ENCODE measurements around the gene PROSER2.

The PROSER2 gene, protein sequence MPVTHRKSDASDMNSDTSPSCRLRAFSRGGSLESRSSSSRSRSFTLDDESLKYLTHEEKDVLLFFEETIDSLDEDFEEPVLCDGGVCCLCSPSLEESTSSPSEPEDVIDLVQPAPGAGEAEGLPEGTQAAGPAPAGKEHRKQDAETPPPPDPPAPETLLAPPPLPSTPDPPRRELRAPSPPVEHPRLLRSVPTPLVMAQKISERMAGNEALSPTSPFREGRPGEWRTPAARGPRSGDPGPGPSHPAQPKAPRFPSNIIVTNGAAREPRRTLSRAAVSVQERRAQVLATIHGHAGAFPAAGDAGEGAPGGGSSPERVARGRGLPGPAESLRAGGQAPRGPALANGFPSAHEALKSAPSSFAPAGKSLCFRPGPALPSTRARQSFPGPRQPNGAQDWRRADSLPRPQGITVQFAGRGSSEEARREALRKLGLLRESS

DNA sequence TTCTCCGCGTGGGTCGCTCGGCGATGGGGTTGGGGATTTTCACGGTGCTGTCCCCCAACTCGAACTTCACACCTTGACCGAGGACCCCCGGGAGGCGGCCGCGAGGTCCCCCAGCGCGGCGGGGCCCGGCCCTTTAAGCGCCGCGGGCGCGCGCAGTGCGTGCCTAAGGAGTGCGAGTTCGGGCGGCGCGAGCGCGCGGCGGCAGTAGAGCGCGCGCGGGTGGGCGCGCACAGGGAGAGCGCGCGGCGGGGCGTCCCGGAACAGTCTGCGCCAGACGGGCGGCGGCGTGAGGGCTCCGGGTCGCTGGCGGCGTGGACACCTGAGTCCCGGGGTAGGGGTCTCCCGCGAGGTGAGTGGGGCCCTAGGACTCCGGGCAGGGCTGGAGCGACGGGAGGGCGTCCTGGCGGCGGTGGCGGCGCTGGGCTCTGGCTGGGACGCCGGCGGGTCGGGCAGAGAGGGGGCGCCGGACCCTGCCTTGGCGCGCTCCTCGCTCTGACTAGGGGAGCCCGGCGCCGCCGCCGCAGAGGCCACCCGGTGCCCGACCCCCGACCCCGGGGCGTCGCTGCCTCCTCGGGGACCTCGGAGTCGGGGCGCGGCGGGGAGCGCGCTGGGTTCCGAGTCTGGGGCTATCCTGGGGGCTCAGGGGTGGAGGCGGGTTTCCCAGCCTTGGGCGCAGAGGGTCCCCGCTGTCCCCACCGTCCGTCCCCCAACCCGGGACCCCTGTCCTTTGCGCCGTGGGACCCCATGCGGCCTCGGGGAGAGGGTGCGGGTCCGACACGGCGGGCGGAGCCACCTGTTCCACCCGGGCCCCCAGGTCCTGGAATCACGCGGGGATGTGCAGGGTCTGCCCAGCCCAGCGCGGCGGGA is at the start of gene PROSER2:
TSS of gene PROSER2 (plus strand) at position 235 of the 867 bp plus-strand sequence. CDS start 28,722 bp downstream, outside the sequence.
- peak; percentile 81 for DNase-seq (ENCODE audit: low read depth)

DNA sequence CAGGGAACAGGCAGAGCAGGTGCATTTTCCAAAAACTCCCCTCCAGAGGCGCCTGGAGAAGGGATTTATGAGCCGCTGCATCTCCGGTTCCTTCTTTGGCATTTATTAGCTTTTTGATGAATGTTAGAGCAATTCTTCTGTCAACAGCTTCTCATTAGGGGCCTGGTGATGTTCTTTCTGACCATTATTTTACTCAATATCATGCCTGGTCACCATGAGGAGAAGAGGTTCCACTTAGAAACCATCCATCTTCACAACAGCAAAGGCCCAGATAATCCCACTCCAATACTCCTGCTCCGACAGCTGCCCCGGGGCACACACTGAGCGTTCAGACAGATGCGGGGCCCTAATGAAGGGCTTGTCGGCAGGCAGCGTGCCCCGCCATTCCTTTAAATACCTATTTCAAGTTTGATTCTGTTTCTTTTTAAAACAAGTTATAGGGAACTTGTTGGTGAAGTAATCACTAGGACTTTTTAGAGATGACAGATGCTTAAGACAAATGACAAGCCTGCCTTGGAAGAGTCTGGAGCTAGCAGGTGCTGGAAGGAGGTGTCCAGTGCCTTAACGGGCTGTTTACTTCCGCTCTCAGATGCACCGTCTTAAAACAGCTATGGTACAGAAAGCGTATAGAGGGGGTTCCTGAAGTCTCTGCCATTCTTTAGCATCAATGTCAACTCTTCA is 49.3 kb upstream of the PROSER2 start:
- DNase-seq (ENCODE audit: low read depth) = no peak

DNA sequence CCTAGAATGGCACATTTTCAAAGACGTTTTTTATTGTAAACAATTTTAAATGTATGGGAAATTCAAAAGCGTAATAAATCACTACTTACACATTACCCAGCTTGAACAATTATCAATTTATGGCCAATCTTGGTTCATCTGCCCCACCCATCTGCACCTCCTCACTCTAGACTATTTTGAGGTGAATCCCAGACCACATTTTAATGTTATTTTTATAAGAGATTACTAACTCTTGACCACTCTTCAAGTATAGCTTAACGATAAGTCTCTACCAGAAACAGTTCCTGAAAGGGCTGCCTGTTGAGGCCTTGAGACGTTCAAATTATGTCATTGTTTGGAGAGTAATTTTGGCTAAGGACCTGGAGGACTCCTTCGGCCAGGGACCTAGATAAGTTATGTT is 47.7 kb upstream of the PROSER2 start:
- DNase-seq (ENCODE audit: low read depth) = no peak

DNA sequence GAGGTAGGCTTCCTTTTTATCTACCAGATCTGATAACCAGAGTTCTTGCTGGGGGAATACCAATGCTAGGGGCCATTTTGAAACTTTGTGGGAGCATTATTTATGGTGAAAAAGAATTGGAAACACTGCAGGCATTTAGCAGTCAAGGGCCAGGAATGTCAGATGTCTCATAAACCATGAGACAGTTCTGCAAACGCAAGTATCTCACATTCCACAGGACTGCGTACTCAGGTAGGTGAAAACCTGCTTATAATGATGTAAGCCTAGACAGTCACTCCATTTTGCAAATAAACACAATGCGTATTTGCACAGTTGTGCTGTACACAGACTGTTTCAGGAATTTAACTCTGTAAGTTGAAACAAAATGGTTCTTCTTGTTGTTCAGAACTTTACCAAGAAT is 47.1 kb upstream of the PROSER2 start:
- DNase-seq (ENCODE audit: low read depth) = peak; percentile 54

DNA sequence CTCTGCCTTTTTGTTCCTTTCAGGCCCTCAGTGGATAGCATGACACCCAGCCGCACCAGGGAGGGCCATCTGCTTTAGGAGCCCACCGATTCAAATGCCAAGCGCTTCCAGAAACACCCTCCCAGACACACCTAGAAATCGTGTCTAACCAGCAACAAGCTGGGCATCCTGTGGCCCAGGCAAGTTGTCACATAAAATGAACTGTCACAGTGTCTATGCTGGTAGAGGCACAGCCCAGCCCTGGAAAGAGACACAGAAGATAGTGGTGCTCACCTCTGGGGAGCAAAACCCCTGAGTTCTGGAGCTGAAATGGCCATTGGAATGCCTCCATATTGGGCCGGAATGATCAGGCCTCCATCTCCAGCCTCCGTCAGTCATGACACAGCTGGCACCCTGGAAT is 42.0 kb upstream of the PROSER2 start:
- no peak for DNase-seq (ENCODE audit: low read depth)

DNA sequence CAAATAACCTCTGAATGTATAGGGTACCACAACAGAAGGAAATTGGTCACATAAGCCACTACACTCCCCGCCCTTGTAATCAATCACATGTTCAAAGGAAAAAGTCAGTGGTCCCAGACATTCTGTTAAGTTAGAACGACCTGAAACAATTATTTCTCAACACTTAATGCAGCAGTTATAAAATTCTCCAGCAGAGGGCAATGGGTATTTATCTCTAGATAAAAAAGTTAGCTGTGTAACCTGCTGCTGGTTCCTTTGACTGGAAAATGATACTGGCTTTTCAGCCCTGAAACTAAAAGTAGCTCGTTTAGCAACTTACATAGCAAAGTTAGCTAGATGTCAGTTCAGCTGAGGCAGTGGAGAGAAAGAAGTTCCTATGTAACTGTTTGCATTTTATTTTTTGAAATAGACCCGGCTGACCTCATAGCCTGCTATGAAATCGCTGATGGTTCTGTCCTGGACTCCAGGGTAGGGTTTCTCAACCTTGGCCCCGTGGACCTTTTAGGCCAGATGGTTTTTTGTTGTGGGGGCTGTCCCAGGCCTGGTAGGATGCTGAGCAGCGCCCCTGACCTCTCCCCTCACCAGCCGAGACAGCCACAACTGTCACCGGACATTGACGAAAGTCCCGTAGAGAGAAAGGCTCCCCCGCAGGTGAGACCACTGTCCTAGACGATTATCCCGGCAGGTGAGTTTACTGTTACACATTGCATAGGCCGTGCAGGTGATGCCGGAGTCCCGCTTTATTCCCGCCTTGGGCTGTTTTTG is 40.2 kb upstream of the PROSER2 start:
- DNase-seq (ENCODE audit: low read depth) = peak; percentile 79

DNA sequence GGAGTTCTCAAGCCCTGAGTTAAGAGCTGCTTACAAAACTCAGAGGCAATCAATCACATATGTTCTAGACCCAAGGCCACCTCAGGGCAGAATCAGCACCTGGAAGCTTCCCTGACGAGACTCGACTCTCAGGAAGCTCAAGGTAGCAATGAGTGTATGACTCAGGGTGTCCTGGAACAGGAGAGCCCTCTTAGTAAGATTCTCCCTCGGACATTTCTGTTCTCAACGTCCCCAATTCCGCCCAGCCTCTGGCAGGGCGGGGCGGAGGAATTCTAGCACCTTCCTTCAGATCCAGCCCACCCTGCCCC is 39.6 kb upstream of the PROSER2 start:
- no peak for DNase-seq (ENCODE audit: low read depth)

DNA sequence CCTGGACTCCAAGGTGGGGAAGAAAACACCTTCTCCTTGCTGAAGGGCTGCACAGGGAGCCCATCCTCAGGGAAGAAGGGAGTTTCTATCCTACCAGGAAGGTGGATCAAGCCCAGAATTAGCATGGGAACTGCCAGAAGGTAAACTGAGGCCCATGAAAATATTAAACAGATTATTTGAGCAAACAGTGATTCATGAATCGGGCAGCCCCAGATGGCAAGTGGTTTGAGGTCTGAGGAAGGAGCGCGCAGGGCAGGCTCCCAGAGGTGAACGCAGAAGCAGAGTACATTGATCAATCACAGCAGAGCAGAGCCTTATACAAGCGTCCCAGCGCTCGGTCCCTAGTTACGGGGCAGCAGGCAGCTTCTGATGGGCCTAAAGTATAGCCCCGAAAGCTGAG is 35.8 kb upstream of the PROSER2 start:
- DNase-seq (ENCODE audit: low read depth) = no peak

DNA sequence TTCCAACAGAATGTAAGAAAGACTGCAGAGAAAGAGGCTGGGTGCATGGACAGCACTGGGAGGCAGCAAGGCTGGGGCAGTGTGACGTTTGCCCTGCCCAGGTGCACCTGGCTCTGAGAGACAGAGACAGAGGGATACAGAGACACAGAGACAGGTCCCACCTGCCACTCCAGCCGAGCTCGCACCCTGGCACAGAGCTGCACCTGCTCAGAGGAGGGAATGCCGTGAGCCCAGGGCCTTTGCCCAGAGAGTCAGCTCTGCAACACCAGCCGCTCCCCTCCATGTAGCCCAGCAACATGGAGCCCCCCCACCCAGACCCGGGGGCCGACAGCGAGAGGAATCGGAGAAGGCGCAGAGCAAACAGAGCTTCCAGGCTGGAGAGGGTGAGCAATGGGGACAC is 35.3 kb upstream of the PROSER2 start:
- no peak for DNase-seq (ENCODE audit: low read depth)

DNA sequence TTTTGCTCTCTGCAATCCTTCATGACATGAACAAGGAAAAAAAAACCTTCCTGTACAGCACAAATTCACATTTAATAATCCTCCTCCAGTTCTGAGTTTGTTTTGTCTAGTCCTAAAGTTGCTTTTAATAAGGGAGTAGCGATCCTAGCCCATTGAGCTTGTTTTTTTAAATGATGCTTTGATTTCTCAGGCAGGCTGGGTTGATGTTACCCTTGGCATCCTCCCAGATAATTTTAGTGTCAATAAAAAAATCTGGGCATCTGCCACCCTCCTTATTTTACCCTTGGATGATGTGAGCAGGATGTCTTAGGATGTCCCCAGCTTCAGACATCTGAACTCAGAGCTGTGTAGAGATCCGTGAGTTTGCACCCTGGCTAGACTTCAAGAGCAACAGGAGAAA is 33.9 kb upstream of the PROSER2 start:
- DNase-seq (ENCODE audit: low read depth) = no peak

DNA sequence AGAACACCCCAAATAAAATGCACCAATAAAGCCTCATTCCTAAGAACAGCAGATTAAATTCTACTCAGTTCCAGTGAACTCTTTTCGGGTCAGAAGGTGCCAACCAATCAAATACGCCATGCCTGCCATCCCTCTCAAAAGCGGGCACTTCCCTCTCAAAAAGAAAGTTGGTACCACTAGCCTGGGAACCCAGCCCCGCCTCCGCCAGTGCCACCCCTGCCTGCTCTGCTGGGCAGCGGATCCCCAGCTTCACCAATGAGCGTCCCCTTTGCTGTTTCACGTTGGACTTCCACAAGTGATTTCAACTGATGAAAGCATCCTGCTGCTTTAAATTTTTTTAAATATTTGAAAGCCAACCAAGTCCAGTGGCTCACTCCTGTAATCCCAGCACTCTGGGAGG is 33.2 kb upstream of the PROSER2 start:
- no peak for DNase-seq (ENCODE audit: low read depth)

DNA sequence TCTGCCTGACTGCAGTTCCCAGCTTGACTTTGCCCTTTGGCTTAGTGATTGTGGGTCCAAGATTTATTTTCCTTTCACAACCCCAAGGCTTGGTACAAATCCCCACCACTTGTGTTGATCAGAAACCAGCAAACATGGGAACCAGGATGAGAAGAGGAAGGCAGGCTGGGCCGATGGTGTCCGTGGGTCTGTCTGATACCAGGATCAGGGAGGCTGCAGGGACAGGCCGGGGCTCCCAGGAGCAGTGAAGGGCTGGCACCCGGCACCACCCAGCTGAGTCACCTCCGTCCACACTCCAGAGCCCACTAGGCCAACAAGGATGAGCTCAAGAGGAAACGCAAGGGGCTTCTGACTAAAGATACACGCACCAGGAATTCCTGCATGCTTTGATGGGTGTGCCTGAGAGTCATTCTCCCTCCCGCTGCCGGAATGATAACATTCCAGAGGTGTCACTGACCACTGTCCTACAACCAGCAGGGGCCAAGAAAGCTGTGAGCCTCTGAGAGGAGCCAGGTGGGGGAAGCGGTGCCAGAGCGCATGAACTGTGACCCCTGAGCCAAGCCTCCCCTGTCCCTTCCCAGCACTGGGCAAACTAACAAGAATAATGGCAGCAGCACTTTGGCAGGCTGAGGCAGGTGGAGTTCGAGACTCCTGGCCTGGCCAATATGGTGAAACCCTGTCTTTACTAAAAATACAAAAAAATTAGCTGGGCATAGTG is 29.2 kb upstream of the PROSER2 start:
- DNase-seq (ENCODE audit: low read depth) = peak; percentile 100

DNA sequence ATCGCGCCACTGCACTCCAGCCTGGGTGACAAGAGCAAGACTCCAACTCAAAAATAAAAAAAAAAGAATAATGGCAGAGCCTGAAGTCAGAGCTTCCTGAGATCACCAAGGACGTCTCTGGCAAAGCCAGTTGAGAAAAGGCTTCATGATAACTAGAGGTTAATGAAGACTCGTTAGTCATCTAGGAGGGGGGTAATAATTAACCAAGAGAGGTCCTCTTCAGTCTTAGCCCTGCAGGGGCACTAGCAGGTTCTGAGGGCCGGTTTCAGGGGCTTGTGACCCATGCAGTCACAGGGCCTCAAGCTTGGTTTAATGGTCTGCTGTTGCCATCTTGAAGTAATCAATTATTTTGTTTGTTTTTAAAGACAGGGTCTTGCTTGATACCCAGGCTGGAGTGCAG is 28.6 kb upstream of the PROSER2 start:
- no peak for DNase-seq (ENCODE audit: low read depth)

DNA sequence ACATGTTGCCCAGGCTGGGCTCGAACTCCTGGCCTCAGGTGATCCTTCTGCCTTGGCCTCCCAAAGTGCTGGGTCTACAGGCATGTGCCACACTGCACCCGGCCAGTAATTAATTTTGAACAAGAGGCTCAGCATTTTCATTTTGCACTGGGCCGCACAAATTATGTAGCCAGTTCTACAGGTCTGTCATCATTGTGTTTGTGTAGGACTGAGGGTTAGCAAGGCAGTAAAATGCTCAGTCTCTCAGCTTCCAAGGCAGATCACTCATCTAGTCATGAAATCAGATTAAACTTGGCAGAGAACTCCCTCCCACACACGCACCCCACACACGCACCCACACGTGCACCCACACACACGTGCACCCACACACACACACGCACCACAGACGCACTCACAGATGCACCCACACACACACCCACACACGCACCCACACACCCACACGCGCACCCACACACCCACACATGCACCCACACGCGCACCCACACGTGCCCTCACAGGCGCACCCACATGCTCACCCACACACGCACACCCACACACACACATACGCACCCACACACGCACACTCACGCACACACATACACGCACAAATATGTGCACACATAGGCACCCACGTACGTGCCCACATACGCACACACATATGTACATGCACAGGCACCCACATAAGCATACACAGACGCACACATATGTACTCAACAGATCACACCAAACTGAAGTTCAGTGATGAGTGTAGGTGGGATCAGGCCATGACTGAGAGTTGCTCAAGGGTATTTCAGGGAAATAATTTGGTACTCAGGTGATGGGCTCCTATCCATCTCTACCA is 27.8 kb upstream of the PROSER2 start:
- DNase-seq (ENCODE audit: low read depth) = no peak

DNA sequence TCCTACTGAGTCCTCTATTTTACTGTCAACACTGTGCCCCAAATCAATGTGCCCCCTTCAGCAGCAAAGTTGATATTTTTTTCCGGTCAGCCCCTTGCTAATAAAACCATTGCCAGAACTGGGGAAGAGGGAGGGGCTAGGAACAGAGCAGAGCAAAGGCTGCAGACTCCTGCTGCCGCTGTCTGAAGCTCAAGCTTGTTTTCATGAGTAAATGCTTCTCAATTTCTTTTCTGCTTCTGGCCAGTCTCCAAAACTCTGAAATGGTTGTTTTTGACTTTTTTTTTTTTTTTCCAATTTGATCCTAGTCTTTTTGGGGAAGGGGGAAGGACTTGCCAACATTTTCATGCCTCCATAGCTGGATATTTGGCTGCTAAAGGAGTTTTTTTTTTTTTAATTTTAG is 26.7 kb upstream of the PROSER2 start:
- no peak for DNase-seq (ENCODE audit: low read depth)

DNA sequence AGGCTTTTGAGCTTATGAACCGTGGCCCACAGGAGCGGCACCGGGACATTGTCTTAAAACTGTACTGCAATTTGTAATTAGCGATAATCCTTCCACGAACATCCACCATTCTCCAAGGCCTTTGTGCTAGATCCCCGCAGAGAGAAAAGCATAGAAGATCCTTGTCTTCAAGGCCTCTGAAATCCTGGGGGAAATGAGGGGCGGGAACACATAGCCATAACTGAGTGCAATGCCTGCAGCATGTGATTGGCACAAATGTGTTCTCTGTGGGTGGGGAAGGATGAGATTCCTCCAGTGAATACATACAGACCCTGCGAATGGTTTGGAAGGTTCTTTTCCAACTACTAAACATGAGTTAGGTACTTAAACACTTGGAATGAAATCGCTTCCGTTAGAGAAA is 25.9 kb upstream of the PROSER2 start:
- DNase-seq (ENCODE audit: low read depth) = no peak

DNA sequence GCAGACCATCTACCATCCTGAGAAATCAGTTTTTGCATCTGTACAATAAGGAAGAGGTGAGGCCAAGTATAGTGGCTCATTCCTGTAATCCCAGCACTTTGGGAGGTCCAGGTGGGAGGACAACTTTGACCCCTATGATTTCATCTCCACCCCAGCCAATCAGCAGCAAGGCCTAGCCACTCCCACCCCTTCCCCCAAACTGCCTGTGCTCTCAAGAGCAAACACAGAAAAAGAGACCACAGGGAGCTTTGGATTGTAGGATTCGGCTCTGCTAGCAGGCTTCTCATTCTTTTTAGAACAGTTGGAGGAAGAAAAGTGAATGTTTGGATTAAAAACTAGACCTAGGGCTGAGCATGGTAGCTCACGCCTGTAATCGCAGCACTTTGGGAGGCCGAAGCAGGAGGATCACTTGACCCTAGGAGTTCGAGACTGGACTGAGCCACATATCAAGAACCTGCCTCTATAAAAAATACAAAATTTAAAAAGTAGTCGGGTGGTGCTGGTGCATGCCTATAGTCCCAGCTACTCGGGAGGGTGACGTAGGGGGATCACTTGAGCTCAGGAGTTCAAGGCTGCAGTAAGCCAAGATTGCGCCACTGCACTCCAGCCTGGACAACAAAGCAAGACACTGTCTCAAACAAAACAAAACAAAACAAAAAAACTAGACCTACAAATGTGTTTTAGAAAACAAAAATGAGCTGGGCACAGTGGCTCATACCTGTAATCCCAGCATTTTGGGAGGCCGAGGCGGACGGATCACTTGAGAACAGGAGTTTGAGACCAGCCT is 25.1 kb upstream of the PROSER2 start:
- DNase-seq (ENCODE audit: low read depth) = no peak

DNA sequence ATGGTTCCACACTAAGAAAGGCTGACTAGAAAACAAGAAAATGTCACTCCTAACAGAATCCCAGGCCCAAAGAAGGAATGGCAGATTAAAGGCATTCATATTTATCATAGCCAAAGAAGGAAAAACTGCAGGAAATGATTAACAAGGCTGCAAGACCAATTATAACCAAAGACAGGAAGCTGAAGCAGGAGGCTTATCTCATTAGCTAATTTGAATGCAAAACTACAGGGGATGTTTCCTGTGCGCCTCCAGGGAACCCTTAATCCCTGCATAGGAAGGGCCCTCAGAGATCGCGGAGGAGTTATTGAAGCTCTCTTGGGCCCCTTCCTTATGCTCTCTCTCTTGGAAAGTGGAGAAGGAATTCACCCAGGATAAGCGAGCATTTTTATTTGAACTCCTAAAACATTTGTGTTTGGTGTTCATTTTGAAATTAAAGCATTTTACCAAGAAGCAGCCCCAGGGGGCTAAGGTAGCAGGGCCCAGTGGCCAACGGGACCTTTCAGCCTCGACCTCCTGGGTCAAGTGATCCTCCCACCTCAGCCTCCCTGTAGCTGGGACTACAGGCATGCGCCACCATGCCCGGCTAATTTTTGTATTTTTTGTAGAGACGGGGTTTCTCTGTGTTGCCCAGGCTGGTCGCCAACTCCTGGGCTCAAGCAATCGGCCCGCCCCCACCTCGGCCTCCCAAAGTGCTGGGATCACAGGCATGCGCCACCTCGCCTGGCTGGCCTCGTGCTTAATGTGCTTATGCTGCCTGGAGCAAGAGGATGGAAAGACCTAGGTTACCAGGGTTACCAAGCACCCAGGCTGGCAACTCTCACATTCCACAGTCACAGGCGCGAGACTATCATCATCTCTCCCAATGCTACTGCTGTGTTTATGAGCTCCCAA is 24.1 kb upstream of the PROSER2 start:
- DNase-seq (ENCODE audit: low read depth) = peak; percentile 52

DNA sequence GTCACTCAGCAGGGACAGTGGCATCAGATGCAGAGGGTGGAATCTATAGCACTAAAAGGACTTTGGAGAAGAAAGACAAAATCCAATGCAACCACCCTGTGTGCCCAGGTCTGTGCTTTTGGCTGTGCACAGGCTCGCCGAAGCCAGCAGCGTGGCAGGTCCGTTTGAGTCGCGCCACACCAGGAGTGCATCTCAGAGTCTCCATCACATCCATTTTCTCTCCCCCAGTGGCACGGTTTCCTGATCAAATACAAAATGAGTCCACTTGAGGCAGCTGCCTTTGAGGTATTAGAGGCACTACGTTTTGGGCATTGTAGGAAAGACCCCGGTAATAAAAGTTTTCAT is 23.4 kb upstream of the PROSER2 start:
- no peak for DNase-seq (ENCODE audit: low read depth)
